RPMI7951 (cell line): Measurements from ENCODE around the gene CTSD. TPM values are rescaled to one million over a fixed set of nuclear protein-coding genes. Genes with fewer than 3 reads are reported as not detected.
"Not testable (repeated sequence)": the region's sequence is repeated elsewhere in the genome, so short reads cannot be mapped to it uniquely, and the experiment has no call there.

ENCODE experiments used
- DNase-seq: peaks from one replicate; pipeline ENCODE4 v3.0.0-alpha.2; 2012; ENCODE audit warnings: low read depth
- total RNA-seq: library from RNA; depleted of rRNA; stranded (reverse); fragments of >200 nt; shearing (Covaris generic); gene quantifications from 2 replicates; pipeline ENCODE4 v1.2.3, GENCODE V29; 2014

Gene CTSD
- total RNA-seq, 1 experiment from 2014 or later, result 383 TPM

DNA sequence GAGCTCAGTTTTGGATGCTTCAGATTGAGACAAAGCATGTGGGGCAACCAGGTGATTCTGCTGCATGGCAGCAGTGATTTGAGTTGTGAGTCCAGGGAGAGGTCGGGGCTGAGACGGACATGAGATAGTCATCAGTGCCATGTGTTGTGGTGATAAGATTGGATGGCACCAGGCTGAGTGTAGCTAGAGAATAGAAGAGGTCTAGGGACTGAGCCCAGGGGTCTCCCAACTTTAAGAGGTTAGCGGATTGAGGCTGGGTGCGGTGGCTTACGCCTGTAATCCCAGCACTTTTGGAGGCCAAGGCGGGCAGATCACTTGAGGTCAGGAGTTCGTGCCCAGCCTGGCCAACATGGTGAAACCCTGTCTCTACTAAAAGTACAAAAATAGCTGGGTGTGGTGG, 6.3 kb upstream of the CTSD start:
- no peak for DNase-seq

DNA sequence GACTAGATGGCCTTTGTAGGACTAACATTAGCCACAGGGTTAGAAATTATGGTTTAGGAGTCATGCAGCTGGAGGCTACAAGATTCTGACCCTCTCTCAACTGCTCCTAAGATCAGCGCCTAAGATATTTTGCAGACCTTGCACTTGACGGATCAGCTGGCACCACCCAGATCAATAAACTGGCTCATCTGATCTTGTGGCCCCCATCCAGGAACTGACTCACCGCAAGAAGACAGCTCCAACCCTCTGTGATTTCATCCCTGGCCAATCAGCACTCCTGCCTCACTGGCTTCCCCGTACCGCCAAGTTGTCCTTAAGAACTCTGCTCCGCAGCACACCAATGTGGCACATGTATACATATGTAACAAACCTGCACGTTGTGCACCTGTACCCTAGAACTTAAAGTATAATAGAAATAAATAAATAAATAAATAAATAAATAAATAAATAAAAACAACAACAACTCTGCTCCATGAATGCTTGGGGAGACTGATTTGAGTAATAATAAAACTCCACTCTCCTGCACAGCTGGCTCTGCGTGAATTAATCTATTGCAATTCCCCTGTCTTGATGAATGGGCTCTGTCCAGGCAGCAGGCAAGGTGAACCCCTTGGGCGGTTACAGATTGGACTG, 5.7 kb upstream of the CTSD start:
- not testable (repeated sequence) for DNase-seq

DNA sequence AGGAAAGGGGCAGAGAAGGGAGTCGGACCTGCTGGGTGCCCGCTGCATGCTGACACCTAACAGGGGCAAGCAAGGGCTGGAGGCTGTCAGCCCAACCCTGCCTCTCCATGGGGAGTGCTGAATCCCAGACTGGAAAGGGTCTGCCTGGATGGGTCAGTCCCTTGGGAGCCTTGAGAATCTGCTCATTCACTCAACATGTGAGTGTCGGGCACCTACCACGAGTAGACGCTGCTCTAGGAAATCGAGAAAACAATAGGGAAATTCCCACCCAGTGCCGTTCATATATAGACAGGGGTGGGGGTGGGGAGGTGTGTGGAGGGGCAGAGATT, 4.4 kb upstream of the CTSD start:
- DNase-seq, result no peak

DNA sequence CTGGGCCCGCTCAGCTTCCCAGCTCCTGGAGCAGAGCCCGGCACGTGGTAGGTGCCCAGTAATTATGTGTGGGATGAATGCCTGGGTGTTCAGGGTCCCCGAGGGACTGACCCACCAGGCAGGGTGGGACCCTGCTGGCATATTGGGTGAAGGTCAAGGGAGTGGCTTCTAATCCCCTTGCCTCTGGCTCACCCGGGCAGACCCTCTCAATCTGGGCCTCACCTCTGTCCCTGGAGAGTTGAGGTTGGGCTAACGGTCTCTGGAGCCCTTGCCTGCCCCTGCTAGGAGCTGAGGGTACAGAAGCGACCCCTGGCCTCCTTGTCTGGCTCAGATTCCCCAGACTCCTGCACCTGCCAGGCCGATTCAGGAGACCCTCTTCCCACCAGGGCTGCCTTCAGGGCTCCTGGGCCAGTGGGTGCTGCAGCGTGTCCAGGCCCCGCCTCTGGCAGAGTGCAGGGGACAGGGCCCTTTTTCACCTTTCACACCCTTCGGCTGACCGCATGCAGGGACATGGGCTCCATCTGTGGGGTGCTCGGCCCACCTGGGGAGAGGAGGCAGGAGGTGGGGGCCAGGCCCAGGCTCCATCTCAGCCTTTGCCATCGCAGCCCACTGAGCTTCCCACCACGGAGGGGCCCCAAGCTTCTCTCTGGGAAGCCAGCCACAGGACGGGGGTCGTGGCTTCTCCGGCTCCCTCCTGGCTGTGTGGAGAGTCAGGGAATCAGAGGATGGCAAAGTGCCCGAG, 3.8 kb upstream of the CTSD start:
- no peak for DNase-seq

DNA sequence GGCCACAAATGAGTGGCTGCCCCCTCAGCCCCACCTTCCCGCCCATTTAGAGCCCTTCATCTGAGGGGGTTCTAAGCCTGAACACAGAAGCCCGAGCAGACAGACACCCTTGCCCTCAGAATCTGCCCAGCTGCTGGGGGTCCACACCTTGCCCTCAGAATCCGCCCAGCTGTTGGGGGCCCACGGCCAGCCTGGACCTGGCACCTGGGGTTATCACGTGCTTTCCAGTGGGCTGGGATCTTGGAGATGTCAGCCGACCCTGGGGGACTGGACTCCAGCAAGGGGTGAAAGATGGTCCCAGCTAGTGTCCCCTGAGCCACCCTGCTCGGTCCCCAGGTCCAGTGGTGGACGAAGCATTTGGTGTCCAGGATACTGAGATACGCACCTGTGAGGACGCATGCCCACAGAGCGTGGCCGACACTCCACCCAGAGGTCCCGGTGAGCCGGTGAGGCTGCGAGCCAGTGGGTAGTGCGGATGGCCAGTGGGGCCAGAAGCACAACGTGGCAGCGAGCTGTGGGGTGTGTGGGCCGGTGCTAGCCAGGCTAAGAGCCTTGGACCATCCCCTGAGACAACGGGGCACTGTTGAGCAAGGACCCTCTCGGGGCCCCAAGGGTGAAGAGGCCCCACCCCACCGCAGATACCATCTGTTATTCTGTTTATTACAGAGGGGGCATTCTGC, 3.1 kb upstream of the CTSD start:
- DNase-seq, result no peak

DNA sequence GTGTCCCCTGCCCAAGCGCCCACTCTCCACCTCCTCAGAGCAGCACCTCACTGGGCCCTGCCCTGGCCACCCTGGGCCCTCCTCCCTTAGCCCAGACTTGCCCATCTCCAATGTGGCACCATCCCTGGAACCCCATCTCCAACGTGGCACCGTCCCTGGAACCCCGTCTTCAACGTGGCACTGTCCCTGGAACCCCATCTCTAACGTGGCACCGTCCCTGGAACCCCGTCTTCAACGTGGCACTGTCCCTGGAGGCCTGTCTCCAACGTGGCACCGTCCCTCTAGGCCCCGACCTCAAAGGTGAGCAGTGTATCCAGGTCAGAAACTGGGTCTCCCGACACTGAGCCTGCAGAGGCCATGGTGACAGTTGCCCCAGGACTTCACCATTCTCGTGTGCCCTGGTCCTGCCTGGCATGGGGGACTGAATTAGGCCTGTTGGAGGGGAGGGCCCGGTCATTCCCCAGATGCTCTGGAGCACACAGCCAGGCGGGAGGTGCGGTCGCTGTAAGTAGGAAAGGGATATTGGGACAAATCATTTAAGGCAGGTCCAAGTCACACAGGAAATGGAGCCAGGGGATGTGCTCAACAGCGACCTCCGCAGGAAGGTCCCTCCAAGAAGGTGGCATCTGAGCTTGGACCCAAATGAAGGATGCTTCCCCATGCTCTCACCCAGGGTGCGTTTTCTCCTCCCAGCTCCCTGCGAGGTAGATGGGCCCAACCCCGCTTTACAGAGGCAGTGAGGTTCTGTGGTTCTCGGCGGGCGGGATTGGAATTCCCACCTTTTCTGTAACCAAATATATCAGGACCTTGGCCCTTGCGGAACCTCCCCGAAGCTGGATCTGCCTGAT, 2.4 kb upstream of the CTSD start:
- no peak for DNase-seq

DNA sequence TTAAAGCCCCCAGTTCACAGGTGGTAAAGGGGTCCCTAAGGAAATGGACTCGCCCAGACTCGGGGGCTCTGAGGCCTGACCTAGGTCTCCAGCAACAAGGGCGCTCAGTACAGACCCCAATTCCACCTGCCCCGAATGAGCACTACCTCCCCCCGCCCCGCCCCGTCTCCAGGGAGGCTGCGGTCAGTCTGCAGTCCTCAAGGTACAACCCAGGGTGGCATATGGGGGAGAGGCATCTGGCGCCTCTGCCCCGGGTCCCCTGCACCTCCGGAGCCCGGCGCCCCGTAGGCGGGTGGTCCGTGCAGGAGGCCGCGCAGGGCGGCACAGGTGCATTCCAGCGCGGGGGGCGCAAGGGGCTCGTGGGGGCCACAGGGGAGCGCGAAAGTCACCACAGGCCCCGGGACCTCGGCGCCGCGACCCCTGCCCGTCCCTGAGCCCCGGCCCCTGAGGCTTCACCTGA, 361 bp downstream of the CTSD start:
- no peak for DNase-seq

DNA sequence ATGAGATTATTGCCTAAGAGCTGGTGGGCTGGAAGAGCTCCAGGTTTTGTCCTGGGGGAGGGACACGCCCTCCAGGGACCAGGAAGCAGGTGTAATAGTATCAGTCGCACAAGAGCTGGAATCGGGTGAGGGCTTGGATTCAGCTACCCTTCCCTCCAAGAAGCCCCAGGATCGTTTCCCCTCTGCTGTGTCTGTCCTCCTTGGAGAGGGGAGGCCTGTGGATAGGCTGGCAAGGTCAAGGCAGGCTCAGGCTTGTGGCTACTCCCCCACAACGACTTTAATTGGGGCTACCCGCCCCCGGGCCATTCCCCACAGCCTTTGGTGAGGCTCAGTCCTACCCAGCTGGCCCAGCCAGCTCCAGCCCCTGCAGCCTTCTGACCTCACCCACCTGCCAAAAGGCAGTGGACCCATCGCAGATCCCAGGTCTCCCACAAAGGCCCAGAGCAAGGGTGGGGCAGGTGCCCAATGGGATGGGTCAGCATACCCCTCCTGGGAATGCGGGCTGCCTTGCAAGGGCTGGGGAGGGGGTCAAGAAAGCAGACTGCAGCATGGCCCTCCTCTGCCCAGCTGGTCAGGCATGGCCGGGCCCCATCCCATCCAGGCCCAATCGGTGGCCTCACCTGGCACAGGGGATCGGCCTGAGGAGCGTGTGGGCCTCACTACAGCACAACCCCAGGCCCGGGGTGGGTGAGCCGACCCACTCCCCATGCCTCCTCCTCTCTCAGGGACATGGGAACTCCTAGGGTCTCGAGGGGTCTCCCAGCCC, 1.0 kb downstream of the CTSD start:
- DNase-seq, result peak; percentile 73

DNA sequence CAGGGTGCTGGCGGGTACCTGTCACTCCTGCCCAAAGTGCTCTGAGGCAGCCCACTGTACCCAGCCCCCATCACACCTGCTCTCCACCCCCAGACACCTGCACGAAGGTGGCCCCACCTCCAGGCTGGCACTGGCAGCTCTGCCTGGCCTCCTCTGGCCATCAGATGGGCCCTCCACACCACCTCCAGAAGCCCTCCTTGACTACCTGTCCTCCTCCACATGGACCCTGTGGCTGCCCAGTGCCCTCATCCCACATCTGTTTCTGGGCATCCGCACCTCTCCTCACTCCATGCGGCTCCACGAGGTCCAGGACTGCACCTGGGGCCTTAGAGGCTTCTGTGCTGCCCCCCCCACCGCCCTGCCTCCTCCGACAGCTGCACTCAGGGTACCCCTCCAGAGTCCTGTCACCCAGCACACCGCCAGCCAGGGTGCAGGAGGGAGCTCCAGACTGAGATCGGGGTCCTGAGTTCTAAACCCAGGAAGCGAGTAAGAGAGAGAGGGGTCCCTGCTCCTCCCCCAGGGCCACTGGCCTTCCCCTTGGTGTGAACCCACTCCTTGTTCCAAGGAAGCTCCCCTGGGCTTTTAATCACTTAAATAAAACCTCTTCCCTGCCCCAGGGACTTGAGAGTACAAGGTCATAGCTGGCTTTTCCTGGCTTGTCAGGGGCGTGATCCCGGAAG, 1.7 kb downstream of the CTSD start:
- no peak for DNase-seq

DNA sequence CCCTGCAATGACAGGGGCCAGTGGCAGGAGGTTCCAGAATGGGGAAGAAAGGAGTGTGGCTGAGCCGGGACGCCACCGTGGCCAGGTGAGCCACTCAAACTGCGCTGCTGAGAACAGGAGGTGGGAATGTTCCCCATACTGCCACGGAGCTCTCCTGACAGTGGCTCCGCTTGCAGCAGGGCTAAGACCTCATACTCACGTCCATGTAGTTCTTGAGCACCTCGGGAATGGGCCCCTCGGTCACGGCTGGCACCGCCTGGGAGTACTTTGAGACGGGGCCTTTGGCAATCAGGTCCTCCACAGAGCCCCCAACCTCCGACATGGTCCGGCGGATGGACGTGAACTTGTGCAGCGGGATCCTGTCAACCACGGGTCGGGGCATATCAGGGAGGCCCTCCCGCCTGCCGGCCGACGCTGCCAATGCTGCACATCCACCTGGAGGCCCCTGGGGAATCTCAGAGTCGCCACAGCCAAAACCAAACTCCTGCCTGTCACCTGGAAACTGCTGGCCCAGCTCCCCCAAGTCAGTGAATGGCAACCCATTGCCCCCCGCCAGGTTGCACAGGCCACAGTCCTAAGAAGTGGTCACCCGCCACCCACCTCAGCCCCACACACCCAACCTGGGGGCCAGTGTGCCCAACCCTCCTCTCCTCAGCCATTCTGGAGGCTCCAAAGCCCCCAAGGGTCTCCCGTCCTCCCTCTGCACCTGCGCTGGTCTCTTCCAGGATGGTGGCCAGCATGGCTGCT, 2.4 kb downstream of the CTSD start:
- no peak for DNase-seq

DNA sequence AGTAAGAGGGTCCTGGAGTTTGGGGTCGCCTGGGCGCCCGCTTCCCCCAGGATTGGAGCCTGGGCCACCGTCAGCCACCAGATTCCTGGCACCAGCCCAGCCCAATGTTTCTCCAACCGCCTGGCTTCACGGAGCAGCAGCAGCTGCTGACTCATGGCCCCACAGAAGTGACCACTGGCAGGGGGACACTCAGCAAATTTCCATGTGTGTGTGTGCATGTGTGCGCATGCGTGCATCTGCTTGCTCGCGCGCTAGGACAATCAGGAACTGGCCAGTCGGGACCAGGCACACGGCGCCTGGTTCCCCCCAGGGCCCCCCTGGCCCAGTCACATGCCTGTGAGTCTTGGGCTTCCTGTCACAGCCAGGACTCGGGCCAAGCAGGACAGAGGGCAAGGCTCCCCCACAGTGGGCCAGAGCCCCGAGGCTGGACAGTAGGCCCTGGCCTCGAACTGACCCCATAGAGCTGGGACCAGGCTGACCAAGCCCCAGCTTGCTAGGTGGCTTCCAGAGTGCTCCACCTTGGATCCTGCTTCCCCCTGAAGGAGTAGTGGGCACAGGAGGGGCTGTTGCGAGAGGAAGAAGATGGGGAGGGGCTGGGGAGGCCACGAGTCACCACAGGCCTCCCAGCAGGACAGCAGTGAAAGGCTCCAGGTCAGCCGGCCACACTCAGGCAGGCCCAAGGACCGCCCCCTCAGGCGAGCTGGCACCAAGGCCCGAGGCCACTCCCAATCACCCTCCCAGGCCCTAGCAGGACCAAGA, 3.2 kb downstream of the CTSD start:
- peak; percentile 96 for DNase-seq

DNA sequence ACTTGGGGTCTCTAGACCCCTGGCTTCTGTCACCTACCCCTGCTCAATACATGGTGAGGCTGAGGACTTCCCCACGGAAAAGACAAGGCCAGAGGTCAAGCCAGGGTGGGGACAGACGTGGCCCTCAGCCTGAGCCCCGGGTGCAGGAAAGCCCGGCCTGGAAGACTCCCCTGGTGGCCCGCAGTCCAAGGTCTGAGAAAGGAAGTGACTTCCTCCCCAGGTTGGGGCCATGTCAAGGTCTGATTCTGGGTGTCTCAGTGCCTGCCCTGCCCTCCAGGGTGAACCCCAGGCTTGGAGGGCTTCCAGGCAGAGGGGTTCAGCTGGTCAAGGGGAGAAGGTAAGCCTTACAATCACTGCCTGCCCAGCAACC, 3.9 kb downstream of the CTSD start:
- no peak for DNase-seq

DNA sequence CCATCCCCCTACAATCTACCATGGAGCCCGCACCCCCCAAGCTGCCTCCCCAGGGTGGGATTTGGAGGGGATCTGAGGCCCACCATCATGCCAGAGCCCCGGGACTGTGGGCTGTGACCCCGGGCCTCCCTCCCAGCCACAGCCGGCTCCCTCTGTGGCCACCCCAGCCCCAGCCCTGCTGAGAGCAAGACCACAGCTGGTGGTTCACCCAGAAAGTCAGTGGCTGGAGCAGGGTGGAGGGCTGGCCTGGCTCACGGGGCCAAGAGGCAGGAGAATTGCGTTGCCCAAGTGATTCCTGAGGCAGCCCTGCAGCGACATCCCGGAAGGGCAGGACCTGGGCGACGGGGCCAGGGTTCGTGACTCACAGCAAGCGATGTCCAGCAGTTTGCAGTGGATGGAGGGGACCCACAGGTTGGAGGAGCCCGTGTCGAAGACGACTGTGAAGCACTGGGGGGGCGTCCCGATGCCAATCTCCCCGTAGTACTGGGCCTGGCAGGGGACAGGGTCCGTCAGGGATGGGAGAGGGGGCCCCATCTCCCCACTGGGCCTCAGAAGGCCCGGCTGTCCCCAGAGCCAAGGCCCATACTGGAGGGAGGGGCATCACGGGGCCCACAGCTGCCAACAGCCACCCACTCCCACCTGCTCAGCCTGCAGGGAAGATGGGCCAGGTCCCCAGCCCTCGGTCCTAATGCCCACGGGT, 4.4 kb downstream of the CTSD start:
- DNase-seq, result no peak

DNA sequence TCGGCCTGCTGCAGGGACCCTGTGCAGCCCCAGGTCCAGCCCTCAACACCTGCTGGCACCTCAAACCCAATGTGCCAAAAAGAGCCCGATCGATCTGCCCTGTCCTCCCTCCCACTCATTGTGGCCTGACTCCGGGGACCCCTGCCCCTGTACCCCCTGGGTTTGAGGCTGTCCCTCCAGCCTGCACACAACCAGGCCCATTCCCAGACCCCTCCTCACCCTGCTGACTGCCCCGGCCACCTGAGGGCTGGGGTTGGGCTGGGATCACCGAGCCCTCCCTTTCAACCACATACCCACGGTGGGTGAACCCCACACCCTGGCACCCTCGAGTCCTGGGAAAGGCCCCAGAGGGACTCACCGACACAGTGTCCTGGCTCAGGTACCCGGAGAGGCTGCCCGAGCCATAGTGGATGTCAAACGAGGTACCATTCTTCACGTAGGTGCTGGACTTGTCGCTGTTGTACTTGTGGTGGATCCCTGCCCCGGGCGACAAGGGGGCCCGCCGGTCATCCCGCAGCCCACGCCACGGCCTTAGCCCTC, 5.0 kb downstream of the CTSD start:
- DNase-seq, result no peak

DNA sequence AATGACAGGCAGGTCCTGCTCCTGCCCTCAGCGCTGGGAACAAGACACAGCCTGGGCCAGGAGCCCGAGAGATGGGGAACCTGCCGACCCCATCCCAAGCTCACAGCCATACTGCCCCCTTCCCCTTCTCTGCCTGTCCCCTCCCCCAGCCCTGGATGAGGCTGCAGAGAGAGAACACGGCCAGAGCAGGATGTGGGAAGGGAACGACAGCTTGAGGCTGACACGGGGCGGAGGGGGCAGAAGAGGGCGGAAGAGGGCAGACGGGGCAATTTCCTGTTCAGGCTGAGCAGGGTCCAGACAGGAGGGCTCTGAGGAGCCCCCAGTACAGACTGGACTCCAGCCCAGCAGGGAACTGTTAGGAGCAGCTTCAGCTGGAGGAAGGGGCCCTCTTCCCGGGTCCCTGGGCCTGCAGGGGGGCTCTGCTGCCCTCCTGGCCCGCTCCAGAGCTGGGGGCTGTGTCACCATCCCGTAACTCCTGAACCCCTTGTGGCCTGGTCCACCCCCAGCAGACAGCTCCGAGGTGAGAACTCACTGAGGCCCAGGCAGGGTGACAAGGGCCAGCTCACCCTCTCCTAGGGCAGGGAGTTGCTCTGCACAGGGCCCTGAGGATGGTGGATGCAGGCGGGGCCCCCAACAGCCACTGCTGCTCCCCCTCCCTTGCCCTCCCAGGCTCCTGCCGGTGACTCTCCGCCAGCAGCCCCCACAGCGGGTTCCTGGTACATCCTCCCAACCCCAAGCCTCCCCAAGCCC, 5.7 kb downstream of the CTSD start:
- DNase-seq, result no peak

DNA sequence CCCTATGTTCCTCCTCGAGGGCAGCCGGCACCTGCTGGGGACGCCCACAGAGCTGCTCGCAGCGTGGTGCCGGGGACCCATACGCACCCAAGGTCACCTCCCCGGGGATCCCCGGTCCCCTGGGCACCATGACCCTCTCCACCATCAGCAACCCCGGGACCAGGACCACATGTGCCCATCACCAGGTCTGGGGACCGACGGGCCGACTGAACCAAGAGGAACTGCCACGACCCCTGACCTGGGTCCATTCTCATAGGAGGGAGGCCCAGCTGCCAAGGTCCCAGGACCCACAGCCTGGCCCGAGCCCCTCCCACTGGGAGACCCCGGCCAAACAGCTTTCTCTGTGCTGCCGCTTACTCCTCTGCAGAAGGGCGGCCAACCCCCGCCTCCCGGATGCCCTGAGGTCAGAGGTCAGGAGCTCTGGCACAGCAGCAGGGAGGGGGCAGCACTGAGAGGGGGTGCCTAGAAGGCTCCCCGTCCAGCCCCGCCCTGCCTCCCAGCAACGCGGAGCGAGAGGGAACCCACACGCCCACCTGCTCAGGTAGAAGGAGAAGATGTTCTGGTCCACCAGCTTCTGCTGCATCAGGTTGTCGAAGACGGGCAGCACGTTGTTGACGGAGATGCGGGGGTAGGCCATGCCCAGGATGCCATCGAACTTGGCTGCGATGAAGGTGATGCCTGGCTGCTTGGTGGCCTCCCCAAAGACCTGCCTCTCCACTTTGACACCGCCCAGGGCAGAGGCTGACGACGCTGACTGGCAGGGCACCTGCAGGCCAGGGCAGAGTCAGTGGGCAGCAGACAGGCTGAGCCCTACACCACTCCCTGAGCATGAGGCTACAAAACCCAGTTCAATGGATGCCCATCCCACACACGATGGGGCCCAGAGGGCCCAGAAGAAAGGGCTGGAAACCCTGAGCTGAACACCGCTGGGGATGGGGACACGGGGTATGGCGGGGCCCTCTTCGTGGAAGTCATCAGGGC, 6.6 kb downstream of the CTSD start:
- DNase-seq, result no peak
